Measurements from ENCODE around the gene MEX3C. TPM values are rescaled to one million over a fixed set of nuclear protein-coding genes. Genes with fewer than 3 reads are reported as not detected.
A peak's percentile ranks its signal among the peaks of the same experiment; 100 is the strongest.

MEX3C gene
- total and polyA plus RNA-seq, 5 donors from 2014 or later, result 6.4 to 84.3 (median 10.2) TPM

DNA sequence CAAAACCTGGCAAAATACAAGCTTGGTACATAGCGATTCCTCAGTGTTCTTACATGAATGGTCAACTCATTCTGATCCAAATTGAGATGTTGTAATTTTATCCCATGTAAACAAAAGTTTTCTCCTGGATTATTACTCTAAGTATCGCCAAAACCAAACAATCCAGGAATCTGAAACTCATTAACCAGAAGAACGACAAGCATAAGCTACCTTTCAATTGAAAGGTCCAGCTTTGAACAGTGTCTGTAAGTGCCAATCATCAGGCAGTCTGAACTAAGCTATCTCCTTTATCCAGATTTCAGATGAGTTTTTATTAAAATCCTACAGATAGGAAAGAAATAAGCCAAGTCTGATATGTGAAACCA, 2.4 kb downstream of the MEX3C start:
- no peak for ATAC-seq (ENCODE audit: low read depth in 2 of 2)
- peaks cover 56% of the 10 kb centered on the region for H3K4me1 ChIP-seq (ENCODE audit: control insufficient read depth, insufficient read depth, low read length, poor library complexity, severe bottlenecking)

GRCh38 chr18:51194604-51195003, 2.9 kb downstream of the MEX3C start:
- Histone ChIP-seq H3K27ac (ENCODE audit: insufficient read depth, low read length, poor library complexity, severe bottlenecking) (peak overlapping the region; percentile 84), H3K27me3 (ENCODE audit: control insufficient read depth, insufficient read depth, low read length) (no peaks in the 10 kb centered on the region), H3K4me1 (ENCODE audit: control insufficient read depth, insufficient read depth, low read length, poor library complexity, severe bottlenecking) (peaks cover 60% of the 10 kb centered on the region), H3K9me3 (ENCODE audit: control insufficient read depth in 2 of 2, low read length in 2 of 2) (no peaks in the 10 kb centered on the region), H3K36me3 (ENCODE audit: control insufficient read depth, insufficient read depth, low read length) (peaks cover 3% of the 10 kb centered on the region), H3K4me3 (ENCODE audit: low read depth, low read length) (peak overlapping the region; percentile 97)
- DNase-seq, result peak in 1 of 3 donors; percentile 46
- peak overlapping the region; percentile 78 to 99 (median 94) for H3K4me3 Mint-ChIP-seq
- peaks cover 27 to 61% (median 50%) of the 10 kb centered on the region in 4 donors for H3K4me1 Mint-ChIP-seq
- peaks cover 4% of the 10 kb centered on the region for H3K27me3 Mint-ChIP-seq
- ATAC-seq (ENCODE audit: low read depth in 2 of 2), result no peak
- H3K27ac Mint-ChIP-seq, result peak overlapping the region; percentile 27 to 95 (median 83)
- H3K36me3 Mint-ChIP-seq, result no peaks in the 10 kb centered on the region
- no peaks in the 10 kb centered on the region for H3K9me3 Mint-ChIP-seq

More for the DNA sequence above, 2.4 kb downstream of the MEX3C start:
- Histone ChIP-seq H3K36me3 (ENCODE audit: control insufficient read depth, insufficient read depth, low read length) (peaks cover 2% of the 10 kb centered on the region), H3K4me3 (ENCODE audit: low read depth, low read length) (peak overlapping the region; percentile 97), H3K9me3 (ENCODE audit: control insufficient read depth in 2 of 2, low read length in 2 of 2) (no peaks in the 10 kb centered on the region), H3K27ac (ENCODE audit: insufficient read depth, low read length, poor library complexity, severe bottlenecking) (peak overlapping the region; percentile 84), H3K27me3 (ENCODE audit: control insufficient read depth, insufficient read depth, low read length) (no peaks in the 10 kb centered on the region)
- Mint-ChIP-seq H3K9me3 (no peaks in the 10 kb centered on the region), H3K27ac (peak overlapping the region; percentile 83 to 98 (median 95)), H3K4me3 (peak overlapping the region; percentile 78 to 99 (median 94)), H3K36me3 (no peaks in the 10 kb centered on the region), H3K4me1 (peaks cover 27 to 58% (median 47%) of the 10 kb centered on the region in 4 donors), H3K27me3 (peaks cover 4% of the 10 kb centered on the region)
- DNase-seq, result no peak

DNA sequence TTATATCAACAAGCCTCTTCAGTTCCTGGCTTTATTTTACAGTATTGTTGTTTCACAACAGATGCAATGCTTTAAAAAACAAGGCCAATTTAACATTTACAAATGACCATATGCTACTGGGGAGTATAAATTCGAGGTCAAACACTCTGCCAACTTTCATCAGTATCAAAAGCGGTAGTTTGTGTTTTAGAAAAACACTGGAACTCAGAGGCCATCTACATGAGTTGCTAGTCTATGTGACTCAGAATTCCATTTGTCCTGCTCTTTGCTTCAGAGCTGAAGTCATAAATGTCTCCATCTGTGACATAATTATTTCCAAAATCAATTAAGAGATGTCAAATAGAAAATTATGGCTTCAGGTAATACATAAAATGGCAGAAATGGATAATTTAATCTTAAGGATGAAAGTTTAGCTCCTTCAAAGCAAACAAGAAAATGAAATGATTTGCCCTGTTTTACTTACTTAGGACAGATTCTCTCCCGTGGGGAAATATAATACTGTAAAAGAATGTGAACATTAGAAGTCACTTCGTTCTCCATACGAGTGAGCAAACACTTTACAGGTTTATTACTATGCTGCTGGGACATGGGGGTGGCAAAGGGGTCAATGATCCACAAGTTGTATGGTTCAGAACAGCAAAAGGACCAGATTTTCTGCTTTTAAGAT, 3.7 kb downstream of the MEX3C start:
- Mint-ChIP-seq H3K9me3 (no peaks in the 10 kb centered on the region), H3K27ac (peak overlapping the region; percentile 27 to 84 (median 42)), H3K36me3 (no peaks in the 10 kb centered on the region), H3K27me3 (peaks cover 4% of the 10 kb centered on the region), H3K4me3 (peak overlapping the region; percentile 78 to 99 (median 94)), H3K4me1 (peaks cover 27 to 63% (median 53%) of the 10 kb centered on the region in 4 donors)
- Histone ChIP-seq H3K36me3 (ENCODE audit: control insufficient read depth, insufficient read depth, low read length) (peaks cover 3% of the 10 kb centered on the region), H3K9me3 (ENCODE audit: control insufficient read depth in 2 of 2, low read length in 2 of 2) (no peaks in the 10 kb centered on the region), H3K4me1 (ENCODE audit: control insufficient read depth, insufficient read depth, low read length, poor library complexity, severe bottlenecking) (peaks cover 69% of the 10 kb centered on the region), H3K27me3 (ENCODE audit: control insufficient read depth, insufficient read depth, low read length) (no peaks in the 10 kb centered on the region), H3K4me3 (ENCODE audit: low read depth, low read length) (peak overlapping the region; percentile 97), H3K27ac (ENCODE audit: insufficient read depth, low read length, poor library complexity, severe bottlenecking) (peak overlapping the region; percentile 50)
- ATAC-seq (ENCODE audit: low read depth in 2 of 2) (no peak), DNase-seq (no peak)

- DNase-seq (no peak), ATAC-seq (ENCODE audit: low read depth in 2 of 2) (no peak)
- peaks cover 35 to 72% (median 61%) of the 10 kb centered on the region in 4 donors for H3K4me1 Mint-ChIP-seq
- peak overlapping the region; percentile 64 for H3K27ac ChIP-seq (ENCODE audit: insufficient read depth, low read length, poor library complexity, severe bottlenecking)
- peaks cover 3% of the 10 kb centered on the region for H3K36me3 ChIP-seq (ENCODE audit: control insufficient read depth, insufficient read depth, low read length)
- H3K4me3 ChIP-seq (ENCODE audit: low read depth, low read length), result peak overlapping the region; percentile 97
- H3K27me3 ChIP-seq (ENCODE audit: control insufficient read depth, insufficient read depth, low read length), result no peaks in the 10 kb centered on the region
- H3K9me3 Mint-ChIP-seq, result no peaks in the 10 kb centered on the region
- peaks cover under 1% of the 10 kb centered on the region for H3K27me3 Mint-ChIP-seq
- peaks cover 76% of the 10 kb centered on the region for H3K4me1 ChIP-seq (ENCODE audit: control insufficient read depth, insufficient read depth, low read length, poor library complexity, severe bottlenecking)
- H3K4me3 Mint-ChIP-seq, result peak overlapping the region; percentile 71 to 84 (median 78)
- H3K36me3 Mint-ChIP-seq, result no peaks in the 10 kb centered on the region
- H3K9me3 ChIP-seq (ENCODE audit: control insufficient read depth in 2 of 2, low read length in 2 of 2), result no peaks in the 10 kb centered on the region
- H3K27ac Mint-ChIP-seq, result peak overlapping the region; percentile 6 to 91 (median 62)
Observed at GRCh38 chr18:51192696-51193095, 4.8 kb downstream of the MEX3C start.

- ATAC-seq (ENCODE audit: low read depth in 2 of 2), result no peak
- Histone ChIP-seq H3K27ac (ENCODE audit: insufficient read depth, low read length, poor library complexity, severe bottlenecking) (peak overlapping the region; percentile 64), H3K27me3 (ENCODE audit: control insufficient read depth, insufficient read depth, low read length) (no peaks in the 10 kb centered on the region), H3K36me3 (ENCODE audit: control insufficient read depth, insufficient read depth, low read length) (peaks cover 5% of the 10 kb centered on the region), H3K4me3 (ENCODE audit: low read depth, low read length) (peak overlapping the region; percentile 97), H3K9me3 (ENCODE audit: control insufficient read depth in 2 of 2, low read length in 2 of 2) (no peaks in the 10 kb centered on the region), H3K4me1 (ENCODE audit: control insufficient read depth, insufficient read depth, low read length, poor library complexity, severe bottlenecking) (peaks cover 82% of the 10 kb centered on the region)
- Mint-ChIP-seq H3K27ac (peak overlapping the region; percentile 14 to 91 (median 68)), H3K4me3 (peak overlapping the region; percentile 69 to 84 (median 76)), H3K36me3 (no peaks in the 10 kb centered on the region), H3K4me1 (peaks cover 42 to 79% (median 67%) of the 10 kb centered on the region in 4 donors), H3K27me3 (no peaks in the 10 kb centered on the region), H3K9me3 (no peaks in the 10 kb centered on the region)
- no peak for DNase-seq
Observed at GRCh38 chr18:51192026-51192425, 5.5 kb downstream of the MEX3C start.

GRCh38 chr18:51191128-51191717, 6.3 kb downstream of the MEX3C start:
- H3K4me3 Mint-ChIP-seq, result peak overlapping the region; percentile 69 to 84 (median 70)
- Histone ChIP-seq H3K4me3 (ENCODE audit: low read depth, low read length) (peak overlapping the region; percentile 97), H3K4me1 (ENCODE audit: control insufficient read depth, insufficient read depth, low read length, poor library complexity, severe bottlenecking) (peaks cover 87% of the 10 kb centered on the region), H3K9me3 (ENCODE audit: control insufficient read depth in 2 of 2, low read length in 2 of 2) (no peaks in the 10 kb centered on the region), H3K36me3 (ENCODE audit: control insufficient read depth, insufficient read depth, low read length) (peaks cover 5% of the 10 kb centered on the region), H3K27ac (ENCODE audit: insufficient read depth, low read length, poor library complexity, severe bottlenecking) (peak overlapping the region; percentile 64), H3K27me3 (ENCODE audit: control insufficient read depth, insufficient read depth, low read length) (no peaks in the 10 kb centered on the region)
- ATAC-seq (ENCODE audit: low read depth in 2 of 2), result peak; percentile 66 to 76
- H3K27ac Mint-ChIP-seq, result peak overlapping the region; percentile 68 to 91 (median 79)
- H3K27me3 Mint-ChIP-seq, result no peaks in the 10 kb centered on the region
- no peaks in the 10 kb centered on the region for H3K36me3 Mint-ChIP-seq
- peak; percentile 19 to 78 (median 59) for DNase-seq
- H3K4me1 Mint-ChIP-seq, result peaks cover 48 to 87% (median 74%) of the 10 kb centered on the region in 4 donors
- H3K9me3 Mint-ChIP-seq, result no peaks in the 10 kb centered on the region

GRCh38 chr18:51190000-51190399, 7.5 kb downstream of the MEX3C start:
- Mint-ChIP-seq H3K27me3 (no peaks in the 10 kb centered on the region), H3K4me1 (peaks cover 52 to 88% (median 77%) of the 10 kb centered on the region in 4 donors), H3K27ac (peak overlapping the region in 2 of 3 donors; percentile 52 to 91), H3K4me3 (peak overlapping the region in 3 of 4 donors; percentile 49 to 84 (median 71)), H3K36me3 (peaks cover 7% of the 10 kb centered on the region), H3K9me3 (no peaks in the 10 kb centered on the region)
- Histone ChIP-seq H3K4me3 (ENCODE audit: low read depth, low read length) (peak overlapping the region; percentile 97), H3K4me1 (ENCODE audit: control insufficient read depth, insufficient read depth, low read length, poor library complexity, severe bottlenecking) (peaks cover 86% of the 10 kb centered on the region), H3K9me3 (ENCODE audit: control insufficient read depth in 2 of 2, low read length in 2 of 2) (no peaks in the 10 kb centered on the region), H3K36me3 (ENCODE audit: control insufficient read depth, insufficient read depth, low read length) (peaks cover 11% of the 10 kb centered on the region), H3K27ac (ENCODE audit: insufficient read depth, low read length, poor library complexity, severe bottlenecking) (peak overlapping the region; percentile 64), H3K27me3 (ENCODE audit: control insufficient read depth, insufficient read depth, low read length) (no peaks in the 10 kb centered on the region)
- ATAC-seq (ENCODE audit: low read depth in 2 of 2) (no peak), DNase-seq (no peak)

Data from CD4-positive, CD25-positive, alpha-beta regulatory T cell (primary cell).